WERI-Rb-1 (cell line): ENCODE results near the gene CYB5A.

Experiments
- DNase-seq: peaks from one replicate; pipeline ENCODE4 v3.0.0-alpha.2; 2020
- H3K27ac ChIP-seq: fragments of 250-450 bp; sonication (Bioruptor Pico); 2 replicates; pipeline ENCODE4 v1.5.1; 2020; ENCODE audit warnings: mild to moderate bottlenecking, moderate library complexity
- H3K27me3 ChIP-seq: fragments of 250-450 bp; sonication (Bioruptor Pico); 2 replicates; pipeline ENCODE4 v1.5.1; 2021; ENCODE audit warnings: mild to moderate bottlenecking, low read depth, moderate library complexity; ENCODE audit not compliant: insufficient read depth, severe bottlenecking
- H3K36me3 ChIP-seq: fragments of 250-450 bp; sonication (Bioruptor Pico); 2 replicates; pipeline ENCODE4 v1.5.1; 2020; ENCODE audit warnings: mild to moderate bottlenecking, moderate library complexity
- H3K4me3 ChIP-seq: 2 replicates; pipeline ENCODE4 v1.5.1; 2011; ENCODE audit warnings: low read depth, mild to moderate bottlenecking, control low read depth, low read length
- H3K9me3 ChIP-seq: fragments of 250-450 bp; sonication (Bioruptor Pico); 2 replicates; pipeline ENCODE4 v1.5.1; 2021; ENCODE audit warnings: mild to moderate bottlenecking, moderate library complexity; ENCODE audit not compliant: severe bottlenecking
- TF ChIP-seq, protein P1 (sequence below): IDR thresholded peaks from 2 replicates; pipeline ENCODE4 v1.5.1; 2011; ENCODE audit warnings: low read depth, mild to moderate bottlenecking, control low read depth, inconsistent platforms, low read length

CYB5A gene

DNA sequence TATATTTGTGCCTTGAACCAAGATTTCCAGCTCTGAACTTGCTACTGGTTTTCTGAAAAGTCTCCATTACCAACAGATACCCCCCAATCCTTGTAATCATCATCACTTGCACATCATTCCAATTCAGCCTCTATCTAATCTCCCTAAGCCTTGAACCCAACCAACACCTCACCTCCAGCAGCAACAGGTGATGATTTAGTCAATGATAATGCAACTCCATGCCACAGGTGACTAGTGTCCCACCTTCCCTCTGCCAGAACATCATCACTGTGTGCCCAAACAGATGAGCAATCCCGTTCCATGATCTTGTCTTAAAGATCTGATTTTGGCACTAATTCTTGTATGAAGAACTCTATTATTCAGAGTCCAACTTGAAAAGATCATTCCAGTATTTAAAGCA is 75.9 kb downstream of the CYB5A start:
- no peaks in the 10 kb centered on the region for H3K9me3 ChIP-seq
- H3K27me3 ChIP-seq = no peaks in the 10 kb centered on the region
- H3K27ac ChIP-seq = no peak overlapping the region
- TF ChIP-seq, protein P1, sequence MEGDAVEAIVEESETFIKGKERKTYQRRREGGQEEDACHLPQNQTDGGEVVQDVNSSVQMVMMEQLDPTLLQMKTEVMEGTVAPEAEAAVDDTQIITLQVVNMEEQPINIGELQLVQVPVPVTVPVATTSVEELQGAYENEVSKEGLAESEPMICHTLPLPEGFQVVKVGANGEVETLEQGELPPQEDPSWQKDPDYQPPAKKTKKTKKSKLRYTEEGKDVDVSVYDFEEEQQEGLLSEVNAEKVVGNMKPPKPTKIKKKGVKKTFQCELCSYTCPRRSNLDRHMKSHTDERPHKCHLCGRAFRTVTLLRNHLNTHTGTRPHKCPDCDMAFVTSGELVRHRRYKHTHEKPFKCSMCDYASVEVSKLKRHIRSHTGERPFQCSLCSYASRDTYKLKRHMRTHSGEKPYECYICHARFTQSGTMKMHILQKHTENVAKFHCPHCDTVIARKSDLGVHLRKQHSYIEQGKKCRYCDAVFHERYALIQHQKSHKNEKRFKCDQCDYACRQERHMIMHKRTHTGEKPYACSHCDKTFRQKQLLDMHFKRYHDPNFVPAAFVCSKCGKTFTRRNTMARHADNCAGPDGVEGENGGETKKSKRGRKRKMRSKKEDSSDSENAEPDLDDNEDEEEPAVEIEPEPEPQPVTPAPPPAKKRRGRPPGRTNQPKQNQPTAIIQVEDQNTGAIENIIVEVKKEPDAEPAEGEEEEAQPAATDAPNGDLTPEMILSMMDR = no peak
- no peak for DNase-seq
- H3K4me3 ChIP-seq = no peak overlapping the region
- H3K36me3 ChIP-seq = no peaks in the 10 kb centered on the region

DNA sequence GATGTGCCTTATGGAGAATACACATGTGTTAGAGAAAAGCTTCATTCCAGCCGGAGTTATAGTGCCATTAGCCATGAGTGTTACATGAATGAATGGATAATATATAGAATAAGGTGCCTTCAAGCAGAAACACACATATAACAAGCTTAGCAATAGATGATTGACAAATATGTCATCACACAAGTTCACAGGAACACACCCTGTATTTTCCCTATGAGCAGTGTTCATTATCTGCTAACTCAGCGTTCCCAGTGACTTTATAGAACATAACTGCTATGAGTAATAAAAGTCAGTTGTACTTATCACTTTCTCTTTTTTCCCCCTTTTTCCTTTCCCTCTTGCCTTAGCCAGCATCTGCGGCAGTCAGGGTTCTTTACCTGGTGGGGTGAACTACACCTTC is 78.3 kb downstream of the CYB5A start:
- Histone ChIP-seq H3K9me3 (no peaks in the 10 kb centered on the region), H3K4me3 (no peak overlapping the region), H3K27ac (no peak overlapping the region), H3K36me3 (no peaks in the 10 kb centered on the region), H3K27me3 (no peaks in the 10 kb centered on the region)
- TF ChIP-seq, protein P1 = no peak
- no peak for DNase-seq

DNA sequence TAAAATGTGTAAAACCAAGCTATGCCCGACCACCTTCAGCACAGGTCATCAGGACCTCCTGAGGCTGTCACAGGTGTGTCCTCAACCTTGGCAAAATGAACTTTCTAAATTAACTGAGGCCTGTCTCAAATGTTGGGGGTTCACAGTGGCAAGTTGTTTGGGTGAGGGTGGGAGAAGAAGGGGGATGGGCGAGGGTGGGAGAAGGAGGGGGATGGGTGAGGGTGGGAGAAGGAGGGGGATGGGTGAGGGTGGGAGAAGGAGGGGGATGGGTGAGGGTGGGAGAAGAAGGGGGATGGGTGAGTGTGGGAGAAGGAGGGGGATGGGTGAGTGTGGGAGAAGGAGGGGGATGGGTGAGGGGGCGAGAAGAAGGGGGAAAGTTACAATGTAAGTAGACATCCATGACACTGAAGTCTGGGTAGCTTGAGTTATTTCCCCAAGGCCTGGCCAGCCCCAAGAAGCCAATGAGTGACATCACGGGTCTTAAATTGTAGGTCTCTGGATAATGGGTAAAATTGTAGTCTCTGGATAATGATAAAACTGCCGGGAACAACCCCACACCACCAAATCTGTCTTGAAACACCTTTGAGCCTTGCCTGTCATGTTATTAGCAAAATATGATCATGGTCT is 87.1 kb downstream of the CYB5A start:
- Histone ChIP-seq H3K36me3 (no peaks in the 10 kb centered on the region), H3K9me3 (no peaks in the 10 kb centered on the region), H3K27ac (no peak overlapping the region), H3K4me3 (no peak overlapping the region), H3K27me3 (peaks cover 13% of the 10 kb centered on the region)
- no peak for DNase-seq
- TF ChIP-seq, protein P1 = no peak

DNA sequence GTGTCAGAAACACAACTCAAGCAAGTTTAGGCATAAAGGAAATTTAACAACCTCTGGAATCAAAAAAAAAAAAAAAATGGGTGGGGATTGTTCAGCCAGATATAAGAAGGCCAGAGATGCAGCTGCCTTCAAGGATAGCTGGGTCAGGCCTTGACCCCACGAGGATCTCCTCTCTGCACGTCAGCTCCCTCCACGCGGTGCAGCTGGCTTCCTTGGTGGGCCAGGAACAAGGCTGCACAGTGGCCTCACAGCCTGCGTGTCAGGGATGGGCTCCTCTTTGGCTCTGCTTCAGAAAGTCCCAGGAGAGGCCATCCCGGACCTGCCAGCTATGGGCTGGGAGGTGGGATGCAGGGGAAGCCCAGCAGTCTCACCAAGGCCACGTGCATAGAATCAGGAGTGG is 88.0 kb downstream of the CYB5A start:
- TF ChIP-seq, protein P1 = no peak
- H3K27ac ChIP-seq = no peak overlapping the region
- H3K4me3 ChIP-seq = no peak overlapping the region
- DNase-seq = no peak
- H3K36me3 ChIP-seq = no peaks in the 10 kb centered on the region
- H3K9me3 ChIP-seq = no peaks in the 10 kb centered on the region
- peaks cover 21% of the 10 kb centered on the region for H3K27me3 ChIP-seq
